Fibroblast of lung (primary cell): ENCODE data around the gene NDUFA3. TPM values are rescaled to one million over a fixed set of nuclear protein-coding genes. Genes with fewer than 3 reads are reported as not detected.
A peak's percentile ranks its signal among the peaks of the same experiment; 100 is the strongest.

Source experiments
- DNase-seq, 2 donors: peaks; one replicate each; pipeline versions ENCODE4 v3.0.0 to v3.0.0-alpha.2; 2010; ENCODE audit warnings: low read depth in 2 of 2
- H2AFZ ChIP-seq: 2 replicates; pipeline ENCODE4 v1.5.1; 2012; ENCODE audit warnings: low read length, control low read depth, inconsistent platforms
- H3K27ac ChIP-seq: 2 replicates; pipeline ENCODE4 v1.5.1; 2011; ENCODE audit warnings: low read length, control low read depth; ENCODE audit not compliant: insufficient read depth
- H3K27me3 ChIP-seq: 2 replicates; pipeline ENCODE4 v1.5.1; 2011; ENCODE audit warnings: mild to moderate bottlenecking, low read length; ENCODE audit not compliant: control insufficient read depth, insufficient read depth
- H3K36me3 ChIP-seq: 2 replicates; pipeline ENCODE4 v1.5.1; 2011; ENCODE audit warnings: low read length; ENCODE audit not compliant: control insufficient read depth, insufficient read depth
- H3K4me1 ChIP-seq: 2 replicates; pipeline ENCODE4 v1.5.1; 2011; ENCODE audit warnings: low read length; ENCODE audit not compliant: control insufficient read depth, insufficient read depth; ENCODE audit errors: extremely low read depth
- H3K4me2 ChIP-seq: 2 replicates; pipeline ENCODE4 v1.5.1; 2011; ENCODE audit warnings: low read length, control low read depth; ENCODE audit not compliant: insufficient read depth; ENCODE audit errors: extremely low read depth
- H3K4me3 ChIP-seq, 4 experiments: fragments of 200-600 bp in 1 of 4; sonication (generic) in 1 of 4; replicated peaks in 1 of 4; 2 replicates each; pipeline ENCODE4 v1.5.1; 2011 to 2016; ENCODE audit warnings: low read length in 4 of 4, low read depth in 3 of 4, mild to moderate bottlenecking in 3 of 4, control low read depth in 2 of 4, inconsistent platforms in 1 of 4, mixed read lengths in 1 of 4; ENCODE audit not compliant: insufficient read depth in 1 of 4; ENCODE audit errors: control extremely low read depth in 1 of 4
- H3K79me2 ChIP-seq: 2 replicates; pipeline ENCODE4 v1.5.1; 2012; ENCODE audit warnings: mild to moderate bottlenecking, low read length, inconsistent platforms; ENCODE audit not compliant: control insufficient read depth, insufficient read depth
- H3K9ac ChIP-seq: 2 replicates; pipeline ENCODE4 v1.5.1; 2011; ENCODE audit warnings: mild to moderate bottlenecking, low read length, control low read depth; ENCODE audit not compliant: insufficient read depth
- H3K9me3 ChIP-seq: 2 replicates; pipeline ENCODE4 v1.5.1; 2012; ENCODE audit warnings: low read depth, low read length; ENCODE audit not compliant: control insufficient read depth, insufficient read depth
- H4K20me1 ChIP-seq: 2 replicates; pipeline ENCODE4 v1.5.1; 2011; ENCODE audit warnings: low read length; ENCODE audit not compliant: control insufficient read depth, insufficient read depth; ENCODE audit errors: extremely low read depth
- CTCF ChIP-seq, 2 donors: IDR thresholded peaks in 1 of 2; conservative IDR thresholded peaks in 1 of 2; 1 replicate in 1 of 2; 2 replicates in 1 of 2; pipeline ENCODE4 v1.5.1; 2011 to 2012; ENCODE audit warnings: low read length in 2 of 2, control low read depth in 1 of 2, inconsistent platforms in 1 of 2, low read depth in 1 of 2, mild to moderate bottlenecking in 1 of 2
- EZH2 ChIP-seq: IDR thresholded peaks from 2 replicates; pipeline ENCODE4 v1.5.1; 2012; ENCODE audit warnings: low read length, control low read depth, mild to moderate bottlenecking; ENCODE audit errors: missing control alignments
- polyA plus RNA-seq, 2 donors: library from polyadenylated mRNA; depleted of rRNA in 1 of 2; stranded (reverse) in 1 of 2; unstranded in 1 of 2; fragments of >200 nt; gene quantifications; 2 replicates each; pipeline ENCODE4 v1.2.1, GENCODE V29; 2011 to 2012; ENCODE audit warnings: missing spikeins in 1 of 2
- total RNA-seq: library from RNA; depleted of rRNA; stranded (reverse); fragments of >200 nt; gene quantifications from 2 replicates; pipeline ENCODE4 v1.2.1, GENCODE V29; 2014

The NDUFA3 gene
- total and polyA plus RNA-seq, 2 donors (not counting 1 experiment from before 2014, with no cell fraction given) = 22.8 to 35.4 TPM

DNA sequence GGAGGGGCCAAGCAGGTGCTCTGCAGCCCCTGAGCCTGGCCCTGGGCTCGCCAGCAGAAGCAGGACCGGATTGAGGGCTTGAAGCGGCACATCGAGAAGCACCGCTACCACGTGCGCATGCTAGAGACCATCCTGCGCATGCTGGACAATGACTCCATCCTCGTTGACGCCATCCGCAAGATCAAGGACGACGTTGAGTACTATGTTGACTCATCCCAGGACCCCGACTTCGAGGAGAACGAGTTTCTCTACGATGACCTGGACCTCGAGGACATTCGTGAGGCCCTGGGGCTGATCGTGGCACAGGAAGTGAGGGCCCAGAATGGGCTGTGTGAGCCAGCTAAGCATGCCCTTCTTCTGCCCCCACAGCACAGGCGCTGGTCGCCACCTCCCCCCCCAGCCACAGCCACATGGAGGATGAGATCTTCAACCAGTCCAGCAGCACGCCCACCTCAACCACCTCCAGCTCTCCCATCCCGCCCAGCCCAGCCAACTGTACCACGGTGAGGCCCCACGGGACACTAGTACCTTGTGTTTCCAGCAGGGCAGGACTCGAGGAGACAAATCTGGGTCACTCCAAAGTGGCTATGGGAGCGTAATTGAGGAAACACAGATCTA is 43.0 kb downstream of the NDUFA3 start:
- Histone ChIP-seq H3K9ac (no peak overlapping the region), H3K4me2 (no peak overlapping the region), H3K9me3 (no peaks in the 10 kb centered on the region), H3K79me2 (peaks cover 23% of the 10 kb centered on the region), H3K36me3 (peaks cover 44% of the 10 kb centered on the region), H4K20me1 (no peaks in the 10 kb centered on the region), H3K4me1 (peaks cover 9% of the 10 kb centered on the region), H2AFZ (no peak overlapping the region), H3K27ac (no peak overlapping the region), H3K4me3 (no peak overlapping the region), H3K27me3 (no peaks in the 10 kb centered on the region)
- no peak for TF ChIP-seq CTCF (conservative IDR thresholded peaks at IDR 0.05 in 1 of 2, IDR thresholded peaks at IDR 0.05 in 1 of 2; ENCODE audit: low read depth in 1 of 2, low read length in 2 of 2)
- DNase-seq = no peak

DNA sequence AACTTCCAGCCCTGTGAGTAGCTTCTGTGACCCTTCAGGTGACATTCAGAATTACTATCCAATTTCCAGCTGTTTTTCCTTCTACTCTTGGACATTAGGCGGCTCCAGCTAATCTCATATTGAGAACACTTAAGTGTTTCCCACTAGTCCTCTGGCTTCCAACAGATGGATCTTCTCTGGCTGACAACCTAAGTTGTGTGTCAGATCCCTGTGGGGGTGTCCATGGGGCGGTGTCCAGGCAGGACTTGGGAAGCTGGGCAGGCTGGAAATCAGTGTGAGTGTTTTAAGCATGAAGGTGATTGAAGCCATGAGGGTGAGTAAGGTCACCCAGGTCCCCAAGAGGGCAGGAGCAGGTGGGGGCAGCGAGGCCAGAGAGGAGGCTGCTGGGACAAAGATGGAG is 45.0 kb downstream of the NDUFA3 start:
- no peaks in the 10 kb centered on the region for H3K4me1 ChIP-seq
- H3K27me3 ChIP-seq = no peaks in the 10 kb centered on the region
- TF ChIP-seq CTCF (conservative IDR thresholded peaks at IDR 0.05 in 1 of 2, IDR thresholded peaks at IDR 0.05 in 1 of 2; ENCODE audit: low read depth in 1 of 2, low read length in 2 of 2) (no peak), EZH2 (no peak)
- DNase-seq = peak in 1 of 2 donors; percentile 61
- H3K27ac ChIP-seq = no peak overlapping the region
- H3K4me2 ChIP-seq = no peak overlapping the region
- H3K9me3 ChIP-seq = no peaks in the 10 kb centered on the region
- no peak overlapping the region for H3K9ac ChIP-seq
- no peak overlapping the region for H2AFZ ChIP-seq
- peaks cover 55% of the 10 kb centered on the region for H3K36me3 ChIP-seq
- H3K4me3 ChIP-seq = no peak overlapping the region
- H3K79me2 ChIP-seq = peaks cover 4% of the 10 kb centered on the region
- no peaks in the 10 kb centered on the region for H4K20me1 ChIP-seq

DNA sequence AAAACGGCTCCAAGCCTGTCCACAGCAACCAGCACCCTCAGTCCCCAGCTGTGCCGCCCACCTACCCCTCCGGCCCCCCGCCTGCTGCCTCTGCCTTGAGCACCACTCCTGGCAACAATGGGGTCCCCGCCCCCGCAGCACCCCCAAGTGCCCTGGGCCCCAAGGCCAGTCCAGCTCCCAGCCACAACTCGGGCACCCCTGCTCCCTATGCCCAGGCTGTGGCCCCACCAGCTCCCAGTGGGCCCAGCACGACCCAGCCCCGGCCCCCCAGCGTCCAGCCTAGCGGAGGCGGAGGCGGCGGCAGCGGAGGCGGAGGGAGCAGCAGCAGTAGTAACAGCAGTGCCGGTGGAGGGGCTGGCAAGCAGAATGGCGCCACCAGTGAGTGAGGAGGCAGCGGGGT is 45.5 kb downstream of the NDUFA3 start:
- H3K4me2 ChIP-seq = no peak overlapping the region
- no peaks in the 10 kb centered on the region for H3K9me3 ChIP-seq
- peaks cover 2% of the 10 kb centered on the region for H3K4me1 ChIP-seq
- H3K27me3 ChIP-seq = no peaks in the 10 kb centered on the region
- H3K4me3 ChIP-seq = no peak overlapping the region
- no peaks in the 10 kb centered on the region for H3K79me2 ChIP-seq
- no peak overlapping the region for H2AFZ ChIP-seq
- TF ChIP-seq EZH2 = no peak
- no peak for TF ChIP-seq CTCF (conservative IDR thresholded peaks at IDR 0.05 in 1 of 2, IDR thresholded peaks at IDR 0.05 in 1 of 2; ENCODE audit: low read depth in 1 of 2, low read length in 2 of 2)
- DNase-seq = no peak
- H4K20me1 ChIP-seq = no peaks in the 10 kb centered on the region
- H3K27ac ChIP-seq = no peak overlapping the region
- no peak overlapping the region for H3K9ac ChIP-seq
- H3K36me3 ChIP-seq = peaks cover 55% of the 10 kb centered on the region
